OCI-LY3 (cell line): ENCODE data around the gene ADAT2.

ENCODE experiments used
- CTCF ChIP-seq: fragments of 200-600, 300-600 bp; sonication (generic); IDR thresholded peaks from 2 replicates; pipeline ENCODE4 v1.5.1; 2014; ENCODE audit warnings: antibody characterized with exemption, low read length, low read depth
- EZH2phosphoT487 ChIP-seq: fragments of 200-600 bp; shearing (Covaris generic); IDR thresholded peaks from 2 replicates; pipeline ENCODE4 v1.6.1; 2018; ENCODE audit warnings: antibody characterized with exemption, mixed run types, low read depth

- no peak for TF ChIP-seq EZH2phosphoT487
- no peak for TF ChIP-seq CTCF
Observed at GRCh38 chr6:143498428-143498827, 47.9 kb upstream of the ADAT2 start.
